ELR (cell line): ENCODE measurements around the gene HGS.
"Not testable (repeated sequence)": the region's sequence is repeated elsewhere in the genome, so short reads cannot be mapped to it uniquely, and the experiment has no call there.

Source experiments
- DNase-seq: peaks from one replicate; pipeline ENCODE4 v3.0.0-alpha.2; 2015; ENCODE audit warnings: low read depth

The HGS gene

GRCh38 chr17:81719410-81720266, 35.8 kb downstream of the HGS start:
- no peak for DNase-seq

GRCh38 chr17:81720267-81721071, 36.7 kb downstream of the HGS start:
- no peak for DNase-seq

GRCh38 chr17:81722184-81723120, 38.6 kb downstream of the HGS start:
- no peak for DNase-seq

GRCh38 chr17:81723651-81724209, 39.9 kb downstream of the HGS start:
- DNase-seq, result no peak

GRCh38 chr17:81725439-81725838, 41.6 kb downstream of the HGS start:
- DNase-seq, result no peak

- no peak for DNase-seq
These were observed 42.2 kb downstream of the HGS start for GRCh38 chr17:81726004-81726403.

- DNase-seq, result no peak
These were observed 43.7 kb downstream of the HGS start for GRCh38 chr17:81727324-81728031.

GRCh38 chr17:81733507-81734404, 49.9 kb downstream of the HGS start:
- peak; percentile 83 for DNase-seq

GRCh38 chr17:81734405-81735263, 50.8 kb downstream of the HGS start:
- no peak for DNase-seq

- peak; percentile 60 for DNase-seq
These were observed 51.7 kb downstream of the HGS start for GRCh38 chr17:81735264-81736102.

GRCh38 chr17:81737947-81738800, 54.4 kb downstream of the HGS start:
- DNase-seq, result no peak

- DNase-seq, result no peak
These were observed 55.1 kb downstream of the HGS start for GRCh38 chr17:81738801-81739393.

- not testable (repeated sequence) for DNase-seq
These were observed 55.8 kb downstream of the HGS start for GRCh38 chr17:81739593-81739992.

GRCh38 chr17:81740395-81740961, 56.7 kb downstream of the HGS start:
- DNase-seq, result no peak

- DNase-seq, result no peak
These were observed 57.3 kb downstream of the HGS start for GRCh38 chr17:81741049-81741593.
